H1 (cell line): ENCODE data around the gene CYB561A3. TPM values are rescaled to one million over a fixed set of nuclear protein-coding genes. Genes with fewer than 3 reads are reported as not detected.

Experiments used
- CTCF ChIA-PET: fragments of 300-600 bp; sonication (Branson Sonifier 250); formaldehyde crosslinking; loops from one replicate; lab custom pipeline; 2021; ENCODE audit not compliant: partially characterized antibody; lab: Charles Lee
- POLR2A ChIA-PET: fragments of 300-600 bp; sonication (Branson Sonifier 250); formaldehyde crosslinking; loops from one replicate; lab custom pipeline; 2021; ENCODE audit warnings: inconsistent platforms; ENCODE audit not compliant: partially characterized antibody; lab: Charles Lee
- DNase-seq, 2 experiments: peaks; one replicate each; pipeline versions ENCODE4 v3.0.0 to v3.0.0-alpha.2; 2010 to 2022; ENCODE audit warnings: low spot score in 2 of 2, low read depth in 1 of 2, mixed read lengths in 1 of 2
- FAIRE-seq: peaks from 2 replicates; lab custom pipeline; 2011; peaks lifted over from hg19 to GRCh38; lab: Jason Lieb, UNC
- H2AFZ ChIP-seq: 2 replicates; pipeline ENCODE4 v1.8.1; 2012; ENCODE audit warnings: low read length, inconsistent platforms
- H2AK5ac ChIP-seq: 2 replicates; pipeline ENCODE4 v1.6.1; 2013; ENCODE audit warnings: low read depth, low read length
- H2BK120ac ChIP-seq: replicated peaks from 2 replicates; pipeline ENCODE3; 2013; ENCODE audit warnings: low read depth, low read length, inconsistent platforms
- H2BK12ac ChIP-seq: 2 replicates; pipeline ENCODE4 v1.6.1; 2013; ENCODE audit warnings: low read depth, low read length
- H2BK15ac ChIP-seq: 2 replicates; pipeline ENCODE4 v1.6.1; 2013; ENCODE audit warnings: low read length
- H2BK20ac ChIP-seq: 2 replicates; pipeline ENCODE4 v1.6.1; 2013; ENCODE audit warnings: low read length
- H2BK5ac ChIP-seq: 2 replicates; pipeline ENCODE4 v1.6.1; 2013; ENCODE audit warnings: low read depth, low read length
- H3K14ac ChIP-seq: 2 replicates; pipeline ENCODE4 v1.6.1; 2013; ENCODE audit warnings: inconsistent platforms; ENCODE audit not compliant: insufficient read length
- H3K18ac ChIP-seq: 2 replicates; pipeline ENCODE4 v1.6.1; 2013; ENCODE audit warnings: low read length; ENCODE audit errors: extremely low read depth
- H3K23ac ChIP-seq: 2 replicates; pipeline ENCODE4 v1.6.1; 2013; ENCODE audit warnings: inconsistent platforms; ENCODE audit not compliant: insufficient read length
- H3K23me2 ChIP-seq: 2 replicates; pipeline ENCODE4 v1.6.1; 2013; ENCODE audit warnings: low read depth, low read length
- H3K27ac ChIP-seq: 2 replicates; pipeline ENCODE4 v1.6.1; 2011; ENCODE audit warnings: low read depth, low read length, inconsistent platforms
- H3K27me3 ChIP-seq, 4 experiments: replicated peaks in 1 of 4; 1 replicate in 1 of 4; 2 replicates in 3 of 4; pipeline versions ENCODE4 v1.6.1 to v1.8.1; 2011 to 2013; ENCODE audit warnings: low read length in 3 of 4, mild to moderate bottlenecking in 3 of 4, inconsistent platforms in 2 of 4, mixed read lengths in 2 of 4, moderate library complexity in 1 of 4; ENCODE audit not compliant: control insufficient read depth in 3 of 4, insufficient read depth in 3 of 4; ENCODE audit errors: extremely low read depth in 1 of 4
- H3K36me3 ChIP-seq, 4 experiments: 2 replicates each; pipeline versions ENCODE4 v1.6.1 to v1.8.1; 2011 to 2013; ENCODE audit warnings: mild to moderate bottlenecking in 4 of 4, low read length in 3 of 4, moderate library complexity in 2 of 4, control low read depth in 1 of 4, inconsistent platforms in 1 of 4; ENCODE audit not compliant: insufficient read depth in 4 of 4, control insufficient read depth in 2 of 4
- H3K4ac ChIP-seq: replicated peaks from 2 replicates; pipeline ENCODE3; 2013; ENCODE audit warnings: low read length, low read depth, mixed read lengths, inconsistent platforms; ENCODE audit not compliant: insufficient read length
- H3K4me1 ChIP-seq, 4 experiments: replicated peaks in 1 of 4; 1 replicate in 1 of 4; 2 replicates in 3 of 4; pipeline versions ENCODE4 v1.6.1 to v1.8.1; 2011 to 2013; ENCODE audit warnings: low read length in 3 of 4, inconsistent platforms in 2 of 4, mixed read lengths in 1 of 4; ENCODE audit not compliant: insufficient read depth in 4 of 4, control insufficient read depth in 3 of 4
- H3K4me2 ChIP-seq, 2 experiments: 2 replicates each; pipeline versions ENCODE4 v1.6.1 to v1.8.1; 2011 to 2013; ENCODE audit warnings: low read depth in 2 of 2, low read length in 2 of 2, control low read depth in 1 of 2, inconsistent platforms in 1 of 2, mild to moderate bottlenecking in 1 of 2; ENCODE audit not compliant: insufficient read depth in 1 of 2
- H3K4me3 ChIP-seq, 4 experiments: fragments of 200-600, 300-600 bp in 1 of 4; sonication (generic), shearing (Covaris generic), sonication (Bioruptor Twin) in 1 of 4; 2 replicates each; pipeline versions ENCODE4 v1.5.1 to v1.8.1; 2011 to 2016; ENCODE audit warnings: low read length in 4 of 4, low read depth in 3 of 4, control low read depth in 2 of 4, inconsistent platforms in 2 of 4, mild to moderate bottlenecking in 2 of 4, mixed read lengths in 1 of 4, moderate library complexity in 1 of 4; ENCODE audit not compliant: insufficient read depth in 2 of 4; ENCODE audit errors: extremely low read depth in 1 of 4
- H3K56ac ChIP-seq: replicated peaks from 2 replicates; pipeline ENCODE3; 2013; ENCODE audit warnings: low read depth, mild to moderate bottlenecking, mixed read lengths, low read length, inconsistent platforms; ENCODE audit not compliant: insufficient read length
- H3K79me1 ChIP-seq: 2 replicates; pipeline ENCODE4 v1.6.1; 2013; ENCODE audit warnings: low read depth, low read length, control low read depth
- H3K79me2 ChIP-seq, 2 experiments: 2 replicates each; pipeline versions ENCODE4 v1.6.1 to v1.8.1; 2012 to 2013; ENCODE audit warnings: low read length in 2 of 2, mild to moderate bottlenecking in 2 of 2, inconsistent platforms in 1 of 2; ENCODE audit not compliant: insufficient read depth in 2 of 2, control insufficient read depth in 1 of 2
- H3K9ac ChIP-seq, 4 experiments: replicated peaks in 1 of 4; 1 replicate in 1 of 4; 2 replicates in 3 of 4; pipeline versions ENCODE4 v1.6.1 to v1.8.1; 2011 to 2013; ENCODE audit warnings: low read depth in 3 of 4, low read length in 3 of 4, control low read depth in 2 of 4, mild to moderate bottlenecking in 2 of 4, moderate library complexity in 2 of 4, inconsistent platforms in 1 of 4; ENCODE audit errors: extremely low read depth in 1 of 4
- H3K9me3 ChIP-seq, 2 experiments: 2 replicates each; pipeline versions ENCODE4 v1.6.1 to v1.8.1; 2012 to 2013; ENCODE audit warnings: mild to moderate bottlenecking in 2 of 2, moderate library complexity in 2 of 2, control low read depth in 1 of 2, inconsistent platforms in 1 of 2, low read depth in 1 of 2, low read length in 1 of 2, mixed read lengths in 1 of 2; ENCODE audit not compliant: insufficient read depth in 2 of 2
- H4K20me1 ChIP-seq, 2 experiments: replicated peaks in 1 of 2; 2 replicates each; pipeline versions ENCODE3 to v1.8.1; 2011 to 2013; ENCODE audit warnings: inconsistent platforms in 2 of 2, low read length in 2 of 2, mild to moderate bottlenecking in 1 of 2; ENCODE audit not compliant: insufficient read depth in 2 of 2, control insufficient read depth in 1 of 2
- H4K5ac ChIP-seq: 2 replicates; pipeline ENCODE4 v1.6.1; 2013; ENCODE audit warnings: low read length, low read depth, mixed read lengths, inconsistent platforms; ENCODE audit not compliant: insufficient read length
- H4K8ac ChIP-seq: 2 replicates; pipeline ENCODE4 v1.8.0; 2013; ENCODE audit warnings: mild to moderate bottlenecking, moderate library complexity, low read length, inconsistent platforms; ENCODE audit not compliant: insufficient read depth; ENCODE audit errors: extremely low read depth
- H4K91ac ChIP-seq: replicated peaks from 2 replicates; pipeline ENCODE3; 2013; ENCODE audit warnings: low read length, mixed read lengths, inconsistent platforms; ENCODE audit not compliant: insufficient read length
- ATF3 ChIP-seq: IDR thresholded peaks from 2 replicates; pipeline ENCODE4 v1.6.1; 2011; ENCODE audit warnings: low read depth, mild to moderate bottlenecking, low read length; ENCODE audit not compliant: insufficient read depth
- CHD2 ChIP-seq: IDR thresholded peaks from 2 replicates; pipeline ENCODE4 v1.6.1; 2012; ENCODE audit warnings: low read length, improper control_type of control experiment
- JUN ChIP-seq: IDR thresholded peaks from 2 replicates; pipeline ENCODE4 v1.6.1; 2011; ENCODE audit warnings: low read depth, mild to moderate bottlenecking, improper control_type of control experiment, low read length
- MAFK ChIP-seq: IDR thresholded peaks from 2 replicates; pipeline ENCODE4 v1.6.1; 2012; ENCODE audit warnings: low read depth, mild to moderate bottlenecking, improper control_type of control experiment, low read length
- RBBP5 ChIP-seq: IDR thresholded peaks from 2 replicates; pipeline ENCODE4 v1.7.1; 2012; ENCODE audit warnings: low read depth, mild to moderate bottlenecking, inconsistent platforms, low read length, moderate library complexity, borderline replicate concordance
- RNF2 ChIP-seq: fragments of 200-900, 300-1000 bp; sonication (generic); IDR thresholded peaks from 2 replicates; pipeline ENCODE4 v1.7.1; 2016; ENCODE audit warnings: borderline replicate concordance, low read depth, mild to moderate bottlenecking, antibody characterized with exemption, low read length; ENCODE audit not compliant: poor library complexity, severe bottlenecking; ENCODE audit errors: missing control alignments
- SAP30 ChIP-seq: fragments of 300-600 bp; sonication (generic); IDR thresholded peaks from 2 replicates; pipeline ENCODE4 v1.7.1; 2012; ENCODE audit warnings: low read length, moderate library complexity, mild to moderate bottlenecking, inconsistent platforms; ENCODE audit not compliant: insufficient read depth, insufficient replicate concordance
- SP4 ChIP-seq: IDR thresholded peaks from 2 replicates; pipeline ENCODE4 v1.6.1; 2012; ENCODE audit warnings: low read length, inconsistent platforms
- SRF ChIP-seq: IDR thresholded peaks from 2 replicates; pipeline ENCODE4 v1.6.1; 2011; ENCODE audit warnings: mild to moderate bottlenecking, low read depth, low read length, moderate library complexity
- YY1 ChIP-seq: IDR thresholded peaks from 2 replicates; pipeline ENCODE4 v1.6.1; 2011; ENCODE audit warnings: low read depth, mild to moderate bottlenecking, low read length
- WGBS, 2 experiments: shearing (Covaris generic) in 1 of 2; methylation state at CpG; one replicate each; pipeline versions ENCODE4 v1.1.6 to v1.1.7; 2013 to 2015; ENCODE audit warnings: low lambda C conversion rate in 2 of 2, mixed read lengths in 2 of 2, inconsistent platforms in 1 of 2, low coverage in 1 of 2, missing lambda C conversion rate in 1 of 2; ENCODE audit not compliant: insufficient replicate concordance in 2 of 2, insufficient coverage in 1 of 2, insufficient read length in 1 of 2; ENCODE audit errors: extremely low coverage in 1 of 2, missing lambda C conversion rate in 1 of 2; 5-methylcytosine and 5-hydroxymethylcytosine counted together
- polyA plus RNA-seq, 7 experiments: library from polyadenylated mRNA; depleted of rRNA in 3 of 7; stranded (reverse) in 5 of 7; unstranded in 2 of 7; fragments of >200 nt in 5 of 7; fragments of 200-250 nt in 2 of 7; gene quantifications; 1 replicate in 5 of 7; 2 replicates in 1 of 7; 4 replicates in 1 of 7; pipeline versions ENCODE4 v1.2.1 to v1.2.3, GENCODE V29; 2011 to 2013; ENCODE audit warnings: missing spikeins in 2 of 7, mixed read lengths in 2 of 7
- total RNA-seq: library from RNA; stranded (reverse); fragmentation: NEBNext Ultra II Directional; extraction: Animal tissue kit (Norgen Biotek cat#: 25700); gene quantifications from 2 replicates; pipeline ENCODE4 v1.2.1, GENCODE V29; 2021

Gene CYB561A3
- total and polyA plus RNA-seq, 2 of the 8 experiments (the other 6 are each of a cell fraction or from before 2014, with no cell fraction given): 29.6 to 41.2 TPM

GRCh38 chr11:61335355-61335710, 26.3 kb downstream of the CYB561A3 start:
- peaks cover 18 to 30% of the 10 kb centered on the region in 2 experiments for H3K79me2 ChIP-seq
- H2BK12ac ChIP-seq: peak overlapping the region; percentile 72; the same call in 1 of the 2 replicates
- no peak overlapping the region for H3K4me3 ChIP-seq
- no peak overlapping the region for H4K5ac ChIP-seq
- no peak overlapping the region for H2AK5ac ChIP-seq
- FAIRE-seq (no peak), DNase-seq (no peak)
- ChIA-PET POLR2A (interaction anchor here (1.2 to 39.7 kb wide), 7 partner anchors 12 to 75 kb away, joined by 3 to 1106 read pairs (median 7); partner anchors contain the start of genes CYB561A3, TMEM138 and TMEM216), CTCF (interaction anchor here (0.9 to 10.1 kb wide), 19 partner anchors 11 to 303 kb away, joined by 3 to 290 read pairs (median 5); partner anchors contain the start of genes CYB561A3, TMEM138 and TMEM216)
- no peak overlapping the region for H3K9ac ChIP-seq
- peaks cover 6% of the 10 kb centered on the region; the same call in 1 of the 2 replicates for H3K79me1 ChIP-seq
- H4K91ac ChIP-seq: no peak overlapping the region
- no peak overlapping the region for H3K14ac ChIP-seq
- H3K9me3 ChIP-seq: no peaks in the 10 kb centered on the region
- no peak for TF ChIP-seq SP4
- no peak for TF ChIP-seq YY1
- TF ChIP-seq JUN: no peak
- no peak for TF ChIP-seq CHD2
- no peak for TF ChIP-seq SAP30
- no peak for TF ChIP-seq RBBP5
- no peak for TF ChIP-seq RNF2
- no peak for TF ChIP-seq MAFK
- no peak for TF ChIP-seq SRF
- TF ChIP-seq ATF3: no peak
- 0 out of 2 replicates have a peak overlapping the region, but pooled peaks have one; percentile 7 for H4K8ac ChIP-seq
- H3K23ac ChIP-seq: no peak overlapping the region
- 0 out of 2 replicates have a peak overlapping the region, but pooled peaks have one; percentile 32 for H2BK5ac ChIP-seq
- H4K20me1 ChIP-seq: peaks cover 0 to 3% of the 10 kb centered on the region in 2 experiments
- H3K27ac ChIP-seq: no peak overlapping the region
- 0 out of 4 replicates have a peak overlapping the region, but pooled peaks of 1 of the 2 experiments have one; percentile 23 for H3K4me2 ChIP-seq
- H3K23me2 ChIP-seq: peaks cover 9% of the 10 kb centered on the region; the same call in 1 of the 2 replicates
- no peak overlapping the region for H2BK20ac ChIP-seq
- no peak overlapping the region for H3K56ac ChIP-seq
- WGBS, 2 experiments: 77% methylated on average over 1 of the region's 1 CpG; no CpG with 5 or more reads in 1 of the 2 experiments
- H2AFZ ChIP-seq: no peak overlapping the region
- H3K27me3 ChIP-seq: no peaks in the 10 kb centered on the region
- no peak overlapping the region for H2BK120ac ChIP-seq
- H3K36me3 ChIP-seq: peaks cover 0 to 8% (median 2%) of the 10 kb centered on the region in 4 experiments; a peak in 2 of 8 replicates
- H3K4ac ChIP-seq: no peak overlapping the region
- H3K4me1 ChIP-seq: peaks cover 5 to 14% (median 9%) of the 10 kb centered on the region in 4 experiments
- no peak overlapping the region for H3K18ac ChIP-seq
- peak overlapping the region; percentile 20; the same call in 1 of the 2 replicates for H2BK15ac ChIP-seq
